PFSK-1 (cell line): ENCODE results near the gene ELOVL1.

ENCODE experiments used
- FOXP2 ChIP-seq: optimal IDR thresholded peaks from 2 replicates; pipeline ENCODE3; 2011; ENCODE audit warnings: borderline replicate concordance, control low read depth, inconsistent platforms; ENCODE audit not compliant: insufficient read depth; ENCODE audit errors: extremely low read length, extremely low read depth
- POLR2AphosphoS5 ChIP-seq: IDR thresholded peaks from 2 replicates; pipeline ENCODE4 v1.6.1; 2012; ENCODE audit warnings: low read depth, mild to moderate bottlenecking, control low read depth, low read length, moderate library complexity
- SIN3A ChIP-seq: IDR thresholded peaks from 2 replicates; pipeline ENCODE4 v1.6.1; 2012; ENCODE audit warnings: mild to moderate bottlenecking, low read length, moderate library complexity, borderline replicate concordance; ENCODE audit not compliant: insufficient read depth
- TAF1 ChIP-seq: IDR thresholded peaks from 2 replicates; pipeline ENCODE4 v1.6.1; 2012; ENCODE audit warnings: low read length, control low read depth, borderline replicate concordance; ENCODE audit not compliant: insufficient read depth
- TF ChIP-seq, protein P1 (sequence below), 2 experiments: IDR thresholded peaks; 2 replicates each; pipeline versions ENCODE4 v1.6.1 to v1.8.0; 2011 to 2012; ENCODE audit warnings: low read depth in 2 of 2, low read length in 2 of 2, control low read depth in 1 of 2, inconsistent platforms in 1 of 2, mild to moderate bottlenecking in 1 of 2, moderate library complexity in 1 of 2; ENCODE audit not compliant: insufficient read depth in 1 of 2

The ELOVL1 gene

DNA sequence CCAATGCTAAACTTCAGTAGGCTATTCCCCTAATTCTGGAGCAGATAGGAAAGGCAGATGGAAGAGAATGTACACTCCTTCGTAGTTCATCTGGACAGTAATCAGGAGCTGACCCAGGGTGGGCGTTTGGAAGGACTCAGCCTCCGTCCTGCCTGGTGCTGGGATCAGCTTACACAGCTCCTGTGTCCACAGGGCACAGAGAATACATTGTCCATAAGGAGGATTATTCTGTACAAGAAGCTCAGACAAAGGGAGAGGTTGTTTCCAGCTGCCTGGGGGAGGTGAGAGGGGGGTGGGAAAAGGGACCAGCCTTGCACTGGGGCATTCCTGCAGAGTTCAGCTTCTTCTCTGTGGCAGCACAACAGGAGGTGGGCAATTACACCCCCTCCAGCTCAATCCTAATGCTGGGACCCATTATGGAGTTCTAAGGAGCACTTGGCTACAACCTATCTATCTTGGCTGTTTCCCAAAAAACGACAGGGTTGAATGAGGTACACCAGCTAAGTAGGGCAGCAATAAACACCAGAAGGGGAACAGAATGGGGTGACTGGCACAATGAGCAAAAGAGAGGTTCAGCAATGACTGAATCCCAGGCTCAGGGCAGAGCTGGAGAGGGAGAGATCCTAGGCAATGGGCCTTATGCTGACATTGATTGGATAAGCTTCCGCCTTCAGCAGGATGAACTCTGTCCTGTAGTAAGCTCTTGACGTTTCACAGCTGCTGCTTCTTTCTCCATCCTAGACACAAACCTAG, 14.4 kb upstream of the ELOVL1 start:
- TF ChIP-seq, protein P1, sequence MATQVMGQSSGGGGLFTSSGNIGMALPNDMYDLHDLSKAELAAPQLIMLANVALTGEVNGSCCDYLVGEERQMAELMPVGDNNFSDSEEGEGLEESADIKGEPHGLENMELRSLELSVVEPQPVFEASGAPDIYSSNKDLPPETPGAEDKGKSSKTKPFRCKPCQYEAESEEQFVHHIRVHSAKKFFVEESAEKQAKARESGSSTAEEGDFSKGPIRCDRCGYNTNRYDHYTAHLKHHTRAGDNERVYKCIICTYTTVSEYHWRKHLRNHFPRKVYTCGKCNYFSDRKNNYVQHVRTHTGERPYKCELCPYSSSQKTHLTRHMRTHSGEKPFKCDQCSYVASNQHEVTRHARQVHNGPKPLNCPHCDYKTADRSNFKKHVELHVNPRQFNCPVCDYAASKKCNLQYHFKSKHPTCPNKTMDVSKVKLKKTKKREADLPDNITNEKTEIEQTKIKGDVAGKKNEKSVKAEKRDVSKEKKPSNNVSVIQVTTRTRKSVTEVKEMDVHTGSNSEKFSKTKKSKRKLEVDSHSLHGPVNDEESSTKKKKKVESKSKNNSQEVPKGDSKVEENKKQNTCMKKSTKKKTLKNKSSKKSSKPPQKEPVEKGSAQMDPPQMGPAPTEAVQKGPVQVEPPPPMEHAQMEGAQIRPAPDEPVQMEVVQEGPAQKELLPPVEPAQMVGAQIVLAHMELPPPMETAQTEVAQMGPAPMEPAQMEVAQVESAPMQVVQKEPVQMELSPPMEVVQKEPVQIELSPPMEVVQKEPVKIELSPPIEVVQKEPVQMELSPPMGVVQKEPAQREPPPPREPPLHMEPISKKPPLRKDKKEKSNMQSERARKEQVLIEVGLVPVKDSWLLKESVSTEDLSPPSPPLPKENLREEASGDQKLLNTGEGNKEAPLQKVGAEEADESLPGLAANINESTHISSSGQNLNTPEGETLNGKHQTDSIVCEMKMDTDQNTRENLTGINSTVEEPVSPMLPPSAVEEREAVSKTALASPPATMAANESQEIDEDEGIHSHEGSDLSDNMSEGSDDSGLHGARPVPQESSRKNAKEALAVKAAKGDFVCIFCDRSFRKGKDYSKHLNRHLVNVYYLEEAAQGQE (IDR thresholded peaks at IDR 0.05; ENCODE audit: insufficient read depth in 1 of 2, low read depth in 2 of 2, low read length in 2 of 2): no peak

DNA sequence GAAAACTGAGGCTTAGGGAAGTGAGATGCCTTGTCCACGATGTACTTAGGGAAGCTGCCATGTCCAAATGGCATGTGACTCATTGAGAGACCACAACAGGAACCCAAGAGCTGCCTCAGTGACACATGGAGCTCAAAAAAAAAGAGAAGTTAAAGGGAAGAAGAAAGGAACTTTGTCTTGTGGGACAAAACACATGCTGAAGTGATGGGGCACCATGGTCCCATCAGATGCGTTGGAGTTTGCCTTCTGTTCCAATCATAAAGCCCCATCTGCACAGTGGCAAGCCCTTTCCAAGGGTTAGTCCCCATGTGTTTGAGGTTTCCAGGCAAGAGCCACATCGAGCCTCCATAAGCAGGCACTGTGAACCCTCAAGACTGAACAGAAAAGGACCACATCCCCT, 13.8 kb upstream of the ELOVL1 start:
- TF ChIP-seq, protein P1 (IDR thresholded peaks at IDR 0.05; ENCODE audit: insufficient read depth in 1 of 2, low read depth in 2 of 2, low read length in 2 of 2): no peak
- no peak for TF ChIP-seq POLR2AphosphoS5
- no peak for TF ChIP-seq TAF1
- TF ChIP-seq FOXP2: no peak

DNA sequence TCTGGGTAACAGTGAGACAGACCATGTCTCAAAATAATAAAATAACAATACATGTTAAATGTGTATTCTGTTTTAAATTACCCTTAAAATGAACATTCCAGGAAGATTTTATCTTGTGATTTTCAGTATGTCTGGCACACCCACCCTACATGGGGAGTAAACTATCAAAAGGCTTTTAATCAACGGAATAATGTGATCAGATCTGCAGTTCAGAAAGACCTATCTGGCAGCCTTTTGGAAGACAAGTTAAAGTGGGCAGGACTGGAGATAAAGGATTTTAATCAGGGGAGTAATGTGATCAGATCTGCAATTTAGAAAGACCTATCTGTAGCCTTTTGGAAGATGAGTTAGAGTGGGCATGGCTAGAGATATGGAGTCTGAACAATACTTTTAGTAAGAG, 11.7 kb upstream of the ELOVL1 start:
- TF ChIP-seq, protein P1 (IDR thresholded peaks at IDR 0.05; ENCODE audit: insufficient read depth in 1 of 2, low read depth in 2 of 2, low read length in 2 of 2): no peak

DNA sequence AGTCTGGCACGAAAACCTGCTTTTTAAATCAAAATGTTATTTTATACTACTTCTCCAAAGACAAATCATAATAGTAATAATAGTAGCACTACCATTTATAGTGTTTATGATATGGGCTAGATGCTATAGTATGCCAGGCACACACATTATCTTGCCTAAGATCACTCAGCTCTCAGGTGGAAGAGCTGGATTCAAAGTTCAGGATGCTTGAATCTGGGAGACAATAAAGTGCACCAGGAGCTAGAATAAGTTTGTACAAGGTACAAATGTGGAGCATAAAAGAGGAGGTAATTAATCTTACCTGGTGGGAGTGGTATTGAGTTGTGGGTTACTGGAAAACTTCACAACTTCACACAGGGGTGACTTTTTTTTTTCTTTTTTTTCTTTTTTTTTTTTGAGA, 10.0 kb upstream of the ELOVL1 start:
- TF ChIP-seq, protein P1 (IDR thresholded peaks at IDR 0.05; ENCODE audit: insufficient read depth in 1 of 2, low read depth in 2 of 2, low read length in 2 of 2): no peak
- TF ChIP-seq FOXP2 (no peak), TAF1 (no peak), SIN3A (no peak), POLR2AphosphoS5 (no peak)

DNA sequence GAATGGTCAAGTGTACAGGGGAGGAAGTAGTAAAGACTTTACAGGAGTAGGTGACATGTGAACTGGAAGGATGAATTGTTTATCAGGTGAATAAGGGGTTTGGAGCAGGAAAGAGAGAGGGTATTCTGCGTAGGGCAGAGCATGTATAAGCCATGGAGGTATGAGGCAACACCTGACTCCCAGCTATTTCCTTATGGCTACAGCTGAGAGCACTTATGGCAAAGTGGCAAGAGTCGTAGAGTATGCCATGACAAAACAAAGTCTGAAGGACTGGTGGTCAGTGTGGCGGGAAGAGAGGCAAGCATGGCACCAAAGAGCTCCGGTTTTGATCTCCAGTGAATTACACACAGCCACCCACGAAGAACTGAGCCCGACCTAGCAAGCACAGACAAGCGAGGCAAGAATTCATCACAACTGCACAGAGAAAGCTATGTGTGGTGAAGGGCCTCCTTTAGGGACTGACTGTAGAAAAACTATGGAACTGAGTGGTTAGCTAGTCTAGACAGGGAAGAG, 9.0 kb upstream of the ELOVL1 start:
- TF ChIP-seq POLR2AphosphoS5 (no peak), FOXP2 (no peak), TAF1 (no peak), SIN3A (no peak)
- TF ChIP-seq, protein P1 (IDR thresholded peaks at IDR 0.05; ENCODE audit: insufficient read depth in 1 of 2, low read depth in 2 of 2, low read length in 2 of 2): no peak
